Neural cell (in vitro differentiated cells): ENCODE results near the gene MUS81.

Experiments
- EZH2 ChIP-seq: fragments of 200-600, 300-800 bp; shearing (Covaris generic), sonication (generic); IDR thresholded peaks from 2 replicates; pipeline ENCODE4 v1.6.1; 2014; ENCODE audit warnings: antibody characterized with exemption, low read length, borderline replicate concordance, mild to moderate bottlenecking; ENCODE audit not compliant: insufficient read depth, poor library complexity, severe bottlenecking
- POLR2AphosphoS5 ChIP-seq: IDR thresholded peaks from 2 replicates; pipeline ENCODE4 v1.6.1; 2012
- TF ChIP-seq, protein P1 (sequence below): fragments of 450-650 bp; IDR thresholded peaks from 2 replicates; pipeline ENCODE4 v1.5.1; 2014; ENCODE audit warnings: antibody characterized with exemption, mild to moderate bottlenecking, moderate library complexity; ENCODE audit not compliant: poor library complexity, severe bottlenecking

DNA sequence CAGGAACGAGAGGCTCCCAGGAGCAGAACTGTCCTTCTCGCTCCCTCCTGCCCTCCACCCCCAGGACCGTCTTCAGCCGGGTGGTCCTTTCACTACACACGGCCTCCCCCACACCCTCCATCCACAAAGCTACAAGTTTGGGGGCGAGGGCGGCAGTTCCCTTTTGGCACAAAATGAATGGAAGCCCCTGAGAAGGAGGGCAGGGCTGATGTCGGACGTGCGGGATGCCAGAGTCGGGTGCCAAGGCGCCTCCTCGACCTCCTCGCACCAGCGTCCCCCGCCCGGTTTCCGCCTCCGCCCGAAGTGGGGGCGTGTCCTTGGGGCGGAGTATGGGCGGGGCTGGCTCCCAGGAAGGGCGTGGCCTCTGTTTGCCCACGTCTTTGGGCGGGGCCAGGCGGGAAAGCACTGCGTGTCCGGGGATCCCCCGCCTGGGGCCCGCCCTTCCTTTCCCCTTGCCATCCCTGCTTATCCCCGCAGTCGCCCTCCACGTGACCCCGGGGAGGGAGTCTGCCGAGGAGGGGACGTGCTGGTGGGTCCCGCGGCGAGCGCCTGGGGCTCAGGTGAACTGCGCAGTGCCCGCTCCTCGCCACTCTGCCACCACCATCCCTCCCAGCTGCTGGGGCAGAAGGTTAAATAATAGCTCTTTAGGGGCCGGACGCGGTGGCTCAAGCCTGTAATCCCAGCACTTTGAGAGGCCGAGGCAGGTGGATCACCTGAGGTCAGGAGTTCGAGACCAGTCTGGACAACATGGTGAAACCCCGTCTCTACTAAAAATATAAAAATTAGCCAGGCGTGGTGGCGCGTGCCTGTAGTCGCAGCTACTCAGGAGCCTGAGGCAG, 13.3 kb downstream of the MUS81 start:
- TF ChIP-seq EZH2 (no peak), POLR2AphosphoS5 (peak; percentile 52)
- TF ChIP-seq, protein P1, sequence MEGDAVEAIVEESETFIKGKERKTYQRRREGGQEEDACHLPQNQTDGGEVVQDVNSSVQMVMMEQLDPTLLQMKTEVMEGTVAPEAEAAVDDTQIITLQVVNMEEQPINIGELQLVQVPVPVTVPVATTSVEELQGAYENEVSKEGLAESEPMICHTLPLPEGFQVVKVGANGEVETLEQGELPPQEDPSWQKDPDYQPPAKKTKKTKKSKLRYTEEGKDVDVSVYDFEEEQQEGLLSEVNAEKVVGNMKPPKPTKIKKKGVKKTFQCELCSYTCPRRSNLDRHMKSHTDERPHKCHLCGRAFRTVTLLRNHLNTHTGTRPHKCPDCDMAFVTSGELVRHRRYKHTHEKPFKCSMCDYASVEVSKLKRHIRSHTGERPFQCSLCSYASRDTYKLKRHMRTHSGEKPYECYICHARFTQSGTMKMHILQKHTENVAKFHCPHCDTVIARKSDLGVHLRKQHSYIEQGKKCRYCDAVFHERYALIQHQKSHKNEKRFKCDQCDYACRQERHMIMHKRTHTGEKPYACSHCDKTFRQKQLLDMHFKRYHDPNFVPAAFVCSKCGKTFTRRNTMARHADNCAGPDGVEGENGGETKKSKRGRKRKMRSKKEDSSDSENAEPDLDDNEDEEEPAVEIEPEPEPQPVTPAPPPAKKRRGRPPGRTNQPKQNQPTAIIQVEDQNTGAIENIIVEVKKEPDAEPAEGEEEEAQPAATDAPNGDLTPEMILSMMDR, result no peak
